HG02759 (cell line): ENCODE data around the gene MOGAT2.

Source experiments
- ATAC-seq: cut with Tn5 transposase; IDR thresholded peaks from one replicate; pipeline ENCODE4 v1.9.1; 2021; ENCODE audit warnings: mild to moderate bottlenecking, moderate library complexity; ENCODE audit not compliant: unreplicated experiment

The MOGAT2 gene

DNA sequence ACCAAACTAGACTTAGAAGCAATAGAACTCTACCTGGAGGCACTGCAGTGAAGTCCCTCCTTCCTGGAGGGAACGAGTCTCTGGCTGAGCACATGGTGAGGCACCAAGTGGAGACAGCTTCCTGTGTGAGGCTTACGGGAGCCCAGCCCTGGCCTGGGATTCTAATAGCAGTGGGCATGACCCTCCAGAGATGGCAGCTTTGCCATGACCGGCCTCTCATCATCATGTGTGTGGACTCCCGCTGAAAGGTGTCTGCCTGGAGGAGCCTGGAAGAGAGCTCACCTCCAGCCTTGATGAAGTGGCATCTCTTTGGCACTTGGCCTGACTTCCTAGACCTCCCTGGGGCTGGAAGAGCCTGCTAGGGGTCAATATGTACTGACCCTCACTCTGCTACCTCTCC is 58.9 kb downstream of the MOGAT2 start:
- no peak for ATAC-seq

DNA sequence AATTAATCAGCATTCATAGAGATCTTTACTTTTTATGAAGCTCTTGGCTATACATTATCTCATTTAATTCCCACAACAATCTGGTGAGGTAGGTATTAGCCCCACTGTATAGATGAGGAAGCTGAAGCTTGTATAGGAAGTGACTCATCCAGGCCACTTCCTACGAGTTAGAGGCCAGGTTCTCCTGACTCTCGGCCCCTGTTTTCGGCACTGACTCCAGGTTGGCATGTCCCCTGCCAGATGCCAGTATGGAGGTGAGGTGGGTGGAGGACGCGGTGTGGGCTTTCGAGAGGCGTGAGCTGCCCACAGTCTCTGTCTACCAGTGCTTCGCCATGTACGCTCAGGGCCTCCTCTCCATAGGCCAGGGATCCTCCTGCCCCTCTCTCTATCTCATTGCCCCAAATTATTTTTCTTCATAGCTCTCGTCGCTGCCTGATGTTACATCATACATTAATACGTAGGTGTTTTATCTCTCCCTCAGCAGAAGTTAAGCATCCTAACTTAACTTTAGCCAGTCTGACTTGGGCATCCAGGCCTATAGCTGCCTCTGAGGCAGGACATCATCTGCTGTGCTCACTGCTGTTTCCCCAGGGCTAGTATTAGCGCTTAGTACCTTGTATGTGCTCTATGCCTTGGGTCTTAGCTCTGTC is 59.9 kb downstream of the MOGAT2 start:
- no peak for ATAC-seq

DNA sequence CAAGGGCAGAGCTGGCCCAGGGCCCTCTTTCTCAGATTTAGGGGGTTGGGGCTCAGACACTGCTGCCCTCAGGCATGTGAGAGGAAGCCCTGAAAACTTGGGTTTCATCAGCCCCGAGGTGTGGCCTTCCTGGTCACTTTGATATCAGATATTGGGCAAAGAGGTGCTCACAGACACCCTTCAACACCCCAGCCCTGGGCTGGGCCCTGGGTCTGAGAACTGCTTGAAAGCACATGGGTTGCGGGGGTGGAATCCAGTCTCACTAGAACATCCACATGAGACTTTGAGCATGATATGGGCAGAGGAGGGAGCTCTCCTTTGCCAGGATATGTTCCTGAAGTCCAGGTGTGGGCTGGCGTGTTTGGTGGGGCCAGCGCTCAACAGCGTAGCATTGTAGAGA is 61.3 kb downstream of the MOGAT2 start:
- ATAC-seq: no peak

DNA sequence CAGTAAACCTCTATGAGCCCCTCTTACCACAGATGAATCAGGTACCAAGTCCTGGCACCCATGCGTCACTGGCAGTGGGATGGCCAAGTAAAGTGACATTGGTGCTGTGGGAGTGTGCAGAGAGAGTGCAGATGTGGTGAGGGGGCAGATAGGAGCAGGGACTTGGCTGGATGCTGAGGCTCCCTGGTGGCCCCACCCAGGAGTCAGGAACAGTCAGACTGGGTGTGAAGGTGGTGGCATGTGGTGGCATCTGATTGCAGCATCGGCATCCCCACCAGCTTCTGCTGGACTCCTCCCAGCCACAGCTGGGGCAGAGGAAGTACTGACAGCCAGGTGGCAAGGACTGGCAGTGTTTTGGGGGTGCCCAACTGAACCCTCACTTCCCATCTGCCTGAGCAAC is 62.3 kb downstream of the MOGAT2 start:
- no peak for ATAC-seq

DNA sequence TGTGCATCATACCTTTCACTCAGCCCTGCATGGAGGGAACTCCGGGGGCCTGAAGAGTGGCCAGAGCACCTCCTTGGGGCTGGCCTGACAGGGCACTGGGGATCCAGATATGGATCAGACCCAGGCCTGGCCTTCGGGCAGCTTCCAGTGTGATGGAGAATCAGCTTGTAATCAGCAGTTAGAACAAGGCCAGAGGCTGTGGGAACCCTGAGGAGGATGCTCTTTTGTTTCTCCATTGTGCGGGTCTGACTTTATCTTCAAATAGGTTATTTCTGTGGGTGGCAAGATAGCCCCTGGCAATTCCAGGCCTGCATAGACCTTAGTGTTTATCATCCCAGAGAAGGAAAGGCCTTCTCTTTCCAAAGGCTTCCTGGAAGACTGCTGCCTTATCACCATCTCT is 63.2 kb downstream of the MOGAT2 start:
- ATAC-seq: no peak

DNA sequence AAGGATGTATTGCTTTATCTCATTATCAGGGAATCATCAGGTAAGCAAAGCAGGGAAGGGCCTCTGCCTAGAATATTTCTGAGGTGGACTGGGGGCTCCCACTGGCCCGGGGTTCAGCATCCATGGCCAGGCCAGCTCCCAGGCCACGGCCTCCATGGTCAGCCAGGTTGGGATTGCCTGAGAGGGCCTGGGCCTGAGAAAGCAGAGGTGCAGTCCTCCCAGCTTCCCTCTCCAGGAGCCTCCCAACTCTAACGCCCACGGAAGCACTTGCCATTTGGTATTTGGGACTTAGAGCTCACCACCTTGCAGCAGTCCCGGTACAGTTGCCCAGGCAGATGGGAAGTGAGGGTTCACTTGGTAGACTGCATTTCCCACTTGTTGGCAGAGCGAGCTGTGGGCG is 63.7 kb downstream of the MOGAT2 start:
- no peak for ATAC-seq

DNA sequence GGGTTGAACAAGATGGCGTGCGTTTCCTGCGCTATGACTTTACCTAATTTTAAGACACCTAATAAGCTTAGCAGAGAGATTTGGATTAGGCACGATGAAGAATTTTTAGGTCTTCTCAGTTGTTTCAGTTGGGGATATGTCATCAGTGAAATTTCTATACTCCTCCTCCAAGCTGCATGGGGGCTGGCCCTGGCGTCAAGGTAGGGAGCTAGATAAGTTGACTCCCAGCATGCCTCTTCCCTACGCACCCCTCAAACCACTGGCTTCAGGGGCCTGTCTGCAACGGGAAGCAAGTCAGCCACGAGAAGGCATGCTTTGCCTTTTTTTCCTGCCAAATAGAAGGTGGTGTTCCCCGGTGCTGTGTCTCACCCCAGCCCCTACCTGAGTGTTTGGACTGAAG is 64.2 kb downstream of the MOGAT2 start:
- ATAC-seq: no peak
